WTC11 (cell line): ENCODE measurements around the gene HHIPL1. TPM values are rescaled to one million over a fixed set of nuclear protein-coding genes. Genes with fewer than 3 reads are reported as not detected.

Experiments used
- ATAC-seq: fragments of 200-7000 bp; cut with Tn5 transposase; 2 replicates; pipeline ENCODE4 v1.10.0; 2021; ENCODE audit warnings: mild to moderate bottlenecking, moderate library complexity
- CTCF ChIA-PET: fragments of 300-600 bp; sonication (Branson Sonifier 250); formaldehyde crosslinking; loops from one replicate; lab custom pipeline; 2021; ENCODE audit warnings: antibody characterized with exemption; lab: Charles Lee
- POLR2A ChIA-PET: fragments of 350-600 bp; sonication (Branson Sonifier 250); formaldehyde crosslinking; loops from one replicate; lab custom pipeline; 2021; ENCODE audit warnings: antibody characterized with exemption; lab: Charles Lee
- DNase-seq: peaks from one replicate; pipeline ENCODE4 v3.0.0; 2021; ENCODE audit warnings: low spot score
- H3K27ac Mint-ChIP-seq: 2 replicates; pipeline ENCODE4 v1.8.0; 2021; ENCODE audit warnings: mixed read lengths
- H3K27me3 Mint-ChIP-seq: 2 replicates; pipeline ENCODE4 v1.8.0; 2021; ENCODE audit warnings: low read depth, mild to moderate bottlenecking, moderate library complexity, mixed read lengths
- H3K36me3 Mint-ChIP-seq: 2 replicates; pipeline ENCODE4 v1.8.0; 2021; ENCODE audit warnings: mixed read lengths
- H3K4me1 Mint-ChIP-seq: 2 replicates; pipeline ENCODE4 v1.8.0; 2022; ENCODE audit warnings: mixed read lengths
- H3K4me3 Mint-ChIP-seq: 2 replicates; pipeline ENCODE4 v1.8.0; 2021; ENCODE audit warnings: mild to moderate bottlenecking, moderate library complexity, mixed read lengths
- H3K9me3 Mint-ChIP-seq: 2 replicates; pipeline ENCODE4 v1.8.0; 2021; ENCODE audit warnings: mixed read lengths
- ATF1 ChIP-seq: sonication (generic); formaldehyde crosslinking; IDR thresholded peaks from 2 replicates; pipeline ENCODE4 v1.8.1; 2023; ENCODE audit warnings: mild to moderate bottlenecking, moderate library complexity, missing genetic modification reagents
- CREM ChIP-seq: sonication (generic); formaldehyde crosslinking; IDR thresholded peaks from 2 replicates; pipeline ENCODE4 v1.8.1; 2022; ENCODE audit warnings: mild to moderate bottlenecking, missing genetic modification reagents, moderate library complexity
- HMGA2 ChIP-seq: fragments of 250-450 bp; sonication (Bioruptor Pico); IDR thresholded peaks from 2 replicates; pipeline ENCODE4 v1.4.0; 2021; ENCODE audit warnings: mild to moderate bottlenecking, moderate library complexity
- TEAD4 ChIP-seq: sonication (generic); formaldehyde crosslinking; IDR thresholded peaks from 2 replicates; pipeline ENCODE4 v1.8.0; 2022; ENCODE audit warnings: mild to moderate bottlenecking, missing genetic modification reagents
- ZNF232 ChIP-seq: sonication (generic); formaldehyde crosslinking; IDR thresholded peaks from 2 replicates; pipeline ENCODE4 v1.8.0; 2022; ENCODE audit warnings: mild to moderate bottlenecking, missing genetic modification reagents
- ZSCAN18 ChIP-seq: fragments of 250-450 bp; sonication (Bioruptor Pico); IDR thresholded peaks from 2 replicates; pipeline ENCODE4 v2.1.2; 2022; ENCODE audit warnings: mild to moderate bottlenecking, moderate library complexity
- total RNA-seq: library from RNA; stranded (reverse); gene quantifications from 3 replicates; pipeline ENCODE4 v1.2.3, GENCODE V29; 2021
- TF ChIP-seq, protein P1 (sequence below): fragments of 250-450 bp; sonication (Bioruptor Pico); IDR thresholded peaks from 2 replicates; pipeline ENCODE4 v1.9.0; 2021; ENCODE audit warnings: mild to moderate bottlenecking, borderline replicate concordance
- TF ChIP-seq, protein P2 (sequence below): fragments of 250-450 bp; sonication (Bioruptor Pico); IDR thresholded peaks from 2 replicates; pipeline ENCODE4 v1.9.0; 2021; ENCODE audit warnings: moderate library complexity, mild to moderate bottlenecking, inconsistent platforms, borderline replicate concordance
- TF ChIP-seq, protein P3 (sequence below): sonication (generic); formaldehyde crosslinking; IDR thresholded peaks from 2 replicates; pipeline ENCODE4 v1.8.1; 2022; ENCODE audit warnings: low read depth, mild to moderate bottlenecking, moderate library complexity, missing genetic modification reagents, borderline replicate concordance
- TF ChIP-seq, protein P4 (sequence below): fragments of 250-450 bp; sonication (Bioruptor Pico); IDR thresholded peaks from 2 replicates; pipeline ENCODE4 v1.8.0; 2021; ENCODE audit warnings: mild to moderate bottlenecking
- TF ChIP-seq, protein P5 (sequence below): sonication (generic); formaldehyde crosslinking; IDR thresholded peaks from 2 replicates; pipeline ENCODE4 v1.8.1; 2022; ENCODE audit warnings: mild to moderate bottlenecking, moderate library complexity, missing genetic modification reagents
- TF ChIP-seq, protein P6 (sequence below): sonication (generic); formaldehyde crosslinking; IDR thresholded peaks from 2 replicates; pipeline ENCODE4 v1.8.0; 2023; ENCODE audit warnings: missing genetic modification reagents

The HHIPL1 gene
- total RNA-seq, 1 experiment from 2014 or later = 1.5 TPM

- TF ChIP-seq, protein P1, sequence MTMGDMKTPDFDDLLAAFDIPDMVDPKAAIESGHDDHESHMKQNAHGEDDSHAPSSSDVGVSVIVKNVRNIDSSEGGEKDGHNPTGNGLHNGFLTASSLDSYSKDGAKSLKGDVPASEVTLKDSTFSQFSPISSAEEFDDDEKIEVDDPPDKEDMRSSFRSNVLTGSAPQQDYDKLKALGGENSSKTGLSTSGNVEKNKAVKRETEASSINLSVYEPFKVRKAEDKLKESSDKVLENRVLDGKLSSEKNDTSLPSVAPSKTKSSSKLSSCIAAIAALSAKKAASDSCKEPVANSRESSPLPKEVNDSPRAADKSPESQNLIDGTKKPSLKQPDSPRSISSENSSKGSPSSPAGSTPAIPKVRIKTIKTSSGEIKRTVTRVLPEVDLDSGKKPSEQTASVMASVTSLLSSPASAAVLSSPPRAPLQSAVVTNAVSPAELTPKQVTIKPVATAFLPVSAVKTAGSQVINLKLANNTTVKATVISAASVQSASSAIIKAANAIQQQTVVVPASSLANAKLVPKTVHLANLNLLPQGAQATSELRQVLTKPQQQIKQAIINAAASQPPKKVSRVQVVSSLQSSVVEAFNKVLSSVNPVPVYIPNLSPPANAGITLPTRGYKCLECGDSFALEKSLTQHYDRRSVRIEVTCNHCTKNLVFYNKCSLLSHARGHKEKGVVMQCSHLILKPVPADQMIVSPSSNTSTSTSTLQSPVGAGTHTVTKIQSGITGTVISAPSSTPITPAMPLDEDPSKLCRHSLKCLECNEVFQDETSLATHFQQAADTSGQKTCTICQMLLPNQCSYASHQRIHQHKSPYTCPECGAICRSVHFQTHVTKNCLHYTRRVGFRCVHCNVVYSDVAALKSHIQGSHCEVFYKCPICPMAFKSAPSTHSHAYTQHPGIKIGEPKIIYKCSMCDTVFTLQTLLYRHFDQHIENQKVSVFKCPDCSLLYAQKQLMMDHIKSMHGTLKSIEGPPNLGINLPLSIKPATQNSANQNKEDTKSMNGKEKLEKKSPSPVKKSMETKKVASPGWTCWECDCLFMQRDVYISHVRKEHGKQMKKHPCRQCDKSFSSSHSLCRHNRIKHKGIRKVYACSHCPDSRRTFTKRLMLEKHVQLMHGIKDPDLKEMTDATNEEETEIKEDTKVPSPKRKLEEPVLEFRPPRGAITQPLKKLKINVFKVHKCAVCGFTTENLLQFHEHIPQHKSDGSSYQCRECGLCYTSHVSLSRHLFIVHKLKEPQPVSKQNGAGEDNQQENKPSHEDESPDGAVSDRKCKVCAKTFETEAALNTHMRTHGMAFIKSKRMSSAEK = no peak
- TF ChIP-seq HMGA2 (CRISPR knock-in tag) = no peak
- TF ChIP-seq, all 79 proteins: peak for 0
Measured at GRCh38 chr14:99612071-99612737, 32.7 kb upstream of the HHIPL1 start (continued).

DNA sequence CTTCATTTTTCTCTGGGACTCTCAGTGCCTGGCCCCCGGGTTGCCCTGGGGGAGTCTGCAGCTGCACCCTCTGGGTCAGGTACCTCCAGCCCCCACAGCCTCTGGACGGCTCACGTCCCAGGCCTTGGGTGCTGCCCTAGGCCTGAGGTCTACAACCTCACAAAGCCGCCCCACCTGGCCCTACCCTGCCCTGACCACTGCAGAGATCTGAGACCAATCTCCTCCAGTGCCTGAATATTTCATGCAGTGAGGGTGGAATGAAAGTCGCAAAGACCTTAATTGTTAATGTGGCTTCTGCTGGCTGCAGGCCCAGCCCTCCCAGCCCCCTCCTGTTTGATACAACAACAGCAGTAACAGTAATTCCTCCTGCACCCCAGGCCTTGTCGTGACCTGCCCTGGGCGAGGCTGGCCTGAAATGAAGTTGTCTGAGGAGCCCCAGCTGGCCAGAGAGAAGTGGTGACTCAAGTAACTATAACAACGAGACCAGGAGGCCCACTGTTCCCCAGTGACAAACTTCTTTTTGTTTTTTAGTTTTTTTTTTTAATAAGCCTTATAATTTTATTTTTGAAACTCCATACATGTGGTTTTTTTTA is 32.1 kb upstream of the HHIPL1 start:
- Mint-ChIP-seq H3K9me3 (no peaks in the 10 kb centered on the region), H3K27me3 (no peaks in the 10 kb centered on the region), H3K4me3 (no peak overlapping the region), H3K4me1 (no peaks in the 10 kb centered on the region; the same call in 1 of the 2 replicates), H3K36me3 (no peaks in the 10 kb centered on the region), H3K27ac (no peak overlapping the region)
- ATAC-seq (peak; percentile 39), DNase-seq (no peak)
- TF ChIP-seq TEAD4 (no peak), ZNF232 (CRISPR knock-in tag) (no peak), ATF1 (CRISPR knock-in tag) (no peak), ZSCAN18 (CRISPR knock-in tag) (no peak), CREM (no peak)
- TF ChIP-seq, protein P2, sequence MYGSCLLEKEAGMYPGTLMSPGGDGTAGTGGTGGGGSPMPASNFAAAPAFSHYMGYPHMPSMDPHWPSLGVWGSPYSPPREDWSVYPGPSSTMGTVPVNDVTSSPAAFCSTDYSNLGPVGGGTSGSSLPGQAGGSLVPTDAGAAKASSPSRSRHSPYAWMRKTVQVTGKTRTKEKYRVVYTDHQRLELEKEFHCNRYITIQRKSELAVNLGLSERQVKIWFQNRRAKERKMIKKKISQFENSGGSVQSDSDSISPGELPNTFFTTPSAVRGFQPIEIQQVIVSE (CRISPR knock-in tag) = no peak
- TF ChIP-seq, protein P3, sequence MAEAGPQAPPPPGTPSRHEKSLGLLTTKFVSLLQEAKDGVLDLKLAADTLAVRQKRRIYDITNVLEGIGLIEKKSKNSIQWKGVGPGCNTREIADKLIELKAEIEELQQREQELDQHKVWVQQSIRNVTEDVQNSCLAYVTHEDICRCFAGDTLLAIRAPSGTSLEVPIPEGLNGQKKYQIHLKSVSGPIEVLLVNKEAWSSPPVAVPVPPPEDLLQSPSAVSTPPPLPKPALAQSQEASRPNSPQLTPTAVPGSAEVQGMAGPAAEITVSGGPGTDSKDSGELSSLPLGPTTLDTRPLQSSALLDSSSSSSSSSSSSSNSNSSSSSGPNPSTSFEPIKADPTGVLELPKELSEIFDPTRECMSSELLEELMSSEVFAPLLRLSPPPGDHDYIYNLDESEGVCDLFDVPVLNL (CRISPR knock-in tag) = no peak
- TF ChIP-seq, protein P4, sequence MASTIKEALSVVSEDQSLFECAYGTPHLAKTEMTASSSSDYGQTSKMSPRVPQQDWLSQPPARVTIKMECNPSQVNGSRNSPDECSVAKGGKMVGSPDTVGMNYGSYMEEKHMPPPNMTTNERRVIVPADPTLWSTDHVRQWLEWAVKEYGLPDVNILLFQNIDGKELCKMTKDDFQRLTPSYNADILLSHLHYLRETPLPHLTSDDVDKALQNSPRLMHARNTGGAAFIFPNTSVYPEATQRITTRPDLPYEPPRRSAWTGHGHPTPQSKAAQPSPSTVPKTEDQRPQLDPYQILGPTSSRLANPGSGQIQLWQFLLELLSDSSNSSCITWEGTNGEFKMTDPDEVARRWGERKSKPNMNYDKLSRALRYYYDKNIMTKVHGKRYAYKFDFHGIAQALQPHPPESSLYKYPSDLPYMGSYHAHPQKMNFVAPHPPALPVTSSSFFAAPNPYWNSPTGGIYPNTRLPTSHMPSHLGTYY (CRISPR knock-in tag) = no peak
- TF ChIP-seq, protein P5, sequence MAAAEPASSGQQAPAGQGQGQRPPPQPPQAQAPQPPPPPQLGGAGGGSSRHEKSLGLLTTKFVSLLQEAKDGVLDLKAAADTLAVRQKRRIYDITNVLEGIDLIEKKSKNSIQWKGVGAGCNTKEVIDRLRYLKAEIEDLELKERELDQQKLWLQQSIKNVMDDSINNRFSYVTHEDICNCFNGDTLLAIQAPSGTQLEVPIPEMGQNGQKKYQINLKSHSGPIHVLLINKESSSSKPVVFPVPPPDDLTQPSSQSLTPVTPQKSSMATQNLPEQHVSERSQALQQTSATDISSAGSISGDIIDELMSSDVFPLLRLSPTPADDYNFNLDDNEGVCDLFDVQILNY (CRISPR knock-in tag) = no peak
- TF ChIP-seq, protein P6, sequence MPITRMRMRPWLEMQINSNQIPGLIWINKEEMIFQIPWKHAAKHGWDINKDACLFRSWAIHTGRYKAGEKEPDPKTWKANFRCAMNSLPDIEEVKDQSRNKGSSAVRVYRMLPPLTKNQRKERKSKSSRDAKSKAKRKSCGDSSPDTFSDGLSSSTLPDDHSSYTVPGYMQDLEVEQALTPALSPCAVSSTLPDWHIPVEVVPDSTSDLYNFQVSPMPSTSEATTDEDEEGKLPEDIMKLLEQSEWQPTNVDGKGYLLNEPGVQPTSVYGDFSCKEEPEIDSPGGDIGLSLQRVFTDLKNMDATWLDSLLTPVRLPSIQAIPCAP (CRISPR knock-in tag) = no peak
- ChIA-PET POLR2A (no interaction called here), CTCF (interaction anchor here (0.6 kb wide), 1 partner anchor 197 kb away, joined by 3 read pairs; no protein-coding TSS in a partner anchor)
